CD4-positive, alpha-beta T cell treated with Interleukin-2 at 100 ng/mL for 4 hours (primary cell): ENCODE results near the gene MYLIP.

Experiments
- DNase-seq: peaks from one replicate; pipeline ENCODE4 v3.0.0-alpha.2; 2020; ENCODE audit warnings: low spot score

Gene MYLIP

GRCh38 chr6:16141514-16141913 lies 12.6 kb downstream of the MYLIP start:
- no peak for DNase-seq

DNA sequence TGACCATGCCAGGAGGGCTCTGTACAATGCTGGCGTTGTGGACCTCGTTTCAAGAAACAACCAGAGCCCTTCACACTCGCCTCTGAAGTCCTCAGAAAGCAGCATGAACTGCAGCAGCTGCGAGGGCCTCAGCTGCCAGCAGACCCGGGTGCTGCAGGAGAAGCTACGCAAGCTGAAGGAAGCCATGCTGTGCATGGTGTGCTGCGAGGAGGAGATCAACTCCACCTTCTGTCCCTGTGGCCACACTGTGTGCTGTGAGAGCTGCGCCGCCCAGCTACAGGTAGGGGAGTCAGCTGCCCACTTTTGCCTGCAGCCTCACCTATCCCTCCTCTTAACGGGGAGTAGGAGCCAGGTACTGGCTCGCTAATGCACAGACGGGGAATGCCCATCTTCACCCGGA lies 16.2 kb downstream of the MYLIP start:
- DNase-seq = no peak

DNA sequence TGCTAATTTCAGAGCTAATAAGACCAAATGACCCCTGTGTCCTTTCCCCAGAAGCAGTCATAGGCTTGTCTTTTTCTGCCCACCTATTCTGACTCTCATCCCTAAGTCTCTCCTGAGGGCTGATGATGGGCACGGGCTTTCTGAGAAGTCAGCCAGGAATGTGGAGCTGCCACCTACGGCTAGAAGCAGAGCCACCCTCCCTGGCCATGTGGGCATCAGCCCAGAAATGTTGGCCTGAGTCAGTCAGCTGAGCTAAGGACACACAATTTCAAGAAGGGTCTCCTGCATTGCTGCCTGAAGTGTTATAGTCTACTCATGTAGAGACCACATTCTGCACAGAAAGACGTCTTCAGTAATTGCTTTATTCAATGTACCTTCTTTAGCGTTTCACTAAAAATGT lies 17.1 kb downstream of the MYLIP start:
- DNase-seq = no peak

DNA sequence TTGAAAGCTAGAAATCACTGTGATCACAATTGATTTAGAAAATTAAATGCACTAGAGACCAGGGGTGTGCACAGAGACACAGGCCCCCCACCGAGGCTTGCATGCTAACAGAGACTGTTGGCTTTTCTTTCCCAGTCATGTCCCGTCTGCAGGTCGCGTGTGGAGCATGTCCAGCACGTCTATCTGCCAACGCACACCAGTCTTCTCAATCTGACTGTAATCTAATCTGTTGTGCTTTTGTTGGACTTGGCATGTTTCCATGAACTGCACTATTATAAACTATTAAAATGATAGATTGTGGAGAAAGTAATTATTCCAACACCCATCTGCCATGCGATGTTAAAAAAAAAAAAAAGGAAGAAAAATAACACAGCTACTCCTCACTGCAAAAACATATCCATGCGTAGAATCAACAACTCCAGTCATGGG lies 17.7 kb downstream of the MYLIP start:
- DNase-seq = no peak

DNA sequence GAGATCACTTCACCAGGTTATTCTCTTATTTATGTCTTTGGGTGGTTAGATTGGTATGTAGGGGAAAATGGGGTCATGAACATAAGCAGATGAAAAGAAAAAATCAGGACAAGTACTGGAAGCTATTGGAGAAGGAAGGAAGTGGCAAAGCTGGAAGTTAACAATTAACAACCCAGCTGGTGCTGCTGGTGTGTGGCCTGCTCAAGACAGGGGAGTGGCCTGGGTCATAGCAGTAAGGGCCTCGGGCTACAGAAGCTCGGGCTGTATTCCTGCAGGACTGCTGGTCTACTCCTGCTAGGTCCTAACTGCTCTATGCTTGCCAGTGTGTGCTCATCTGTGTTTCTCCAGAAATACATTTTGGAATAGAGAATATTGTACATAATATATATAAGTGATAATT lies 19.6 kb downstream of the MYLIP start:
- DNase-seq = no peak

GRCh38 chr6:16149305-16149704 lies 20.4 kb downstream of the MYLIP start:
- no peak for DNase-seq

- DNase-seq = no peak
Measured at GRCh38 chr6:16150098-16150497, 21.2 kb downstream of the MYLIP start.

GRCh38 chr6:16153211-16153820 lies 24.4 kb downstream of the MYLIP start:
- no peak for DNase-seq

DNA sequence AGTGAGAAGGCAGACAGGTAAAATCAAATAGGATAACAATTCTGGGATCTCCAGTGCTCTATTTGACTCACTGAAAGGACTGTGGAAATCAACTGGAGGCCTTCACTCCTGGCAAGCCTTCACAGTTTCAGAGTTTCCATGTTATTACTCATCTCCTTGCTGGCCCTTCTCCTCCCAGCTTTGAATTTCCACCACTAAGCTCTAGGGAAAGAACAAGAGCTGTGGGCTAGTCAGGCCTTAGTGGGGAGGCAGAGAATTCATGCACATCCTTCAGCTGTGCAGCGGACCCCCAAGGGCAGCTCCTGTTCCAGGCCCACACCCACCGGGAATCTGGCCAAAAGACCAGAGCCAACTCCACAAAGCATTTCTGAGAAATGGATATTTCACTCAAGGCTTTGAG lies 26.0 kb downstream of the MYLIP start:
- no peak for DNase-seq

DNA sequence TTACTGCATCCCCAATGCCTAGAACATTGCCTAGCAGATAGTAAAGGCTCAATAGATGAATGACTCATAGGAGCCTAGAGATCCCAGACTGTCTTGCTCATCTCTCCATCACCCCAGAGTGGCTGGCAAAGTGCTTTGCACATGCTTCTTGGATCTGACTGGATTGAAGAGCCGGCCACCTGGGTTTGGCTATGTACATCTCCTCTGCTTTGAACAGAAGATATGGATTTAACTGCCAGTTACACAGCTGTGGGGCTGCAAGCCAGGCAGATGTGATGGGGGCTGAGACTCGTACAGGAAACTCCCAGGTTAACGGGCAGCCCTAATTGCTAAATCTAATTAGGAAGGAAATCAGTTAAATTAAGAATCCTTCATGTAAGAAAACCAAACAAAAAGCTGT lies 28.6 kb downstream of the MYLIP start:
- DNase-seq = no peak

DNA sequence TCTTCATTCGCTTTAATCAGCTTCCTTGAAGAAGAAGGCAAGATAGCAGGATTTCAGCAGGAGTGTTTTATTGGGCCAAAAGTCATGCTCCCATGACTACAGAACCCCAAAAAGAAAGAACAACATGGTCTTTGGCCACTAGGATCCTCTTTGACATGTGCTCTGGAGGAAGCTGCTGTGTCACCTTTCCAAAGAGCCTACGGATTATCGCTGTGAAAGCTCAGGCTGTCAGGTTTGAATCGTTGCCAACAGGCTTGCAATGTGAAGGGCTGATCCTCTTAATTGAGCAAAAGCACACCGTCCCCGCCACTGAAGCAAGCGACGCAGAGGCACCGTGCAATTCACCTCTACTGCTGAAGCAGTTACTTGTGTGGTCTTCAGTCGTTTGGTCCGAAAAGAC lies 29.0 kb downstream of the MYLIP start:
- no peak for DNase-seq

- DNase-seq = no peak
Measured at GRCh38 chr6:16158943-16159557, 30.2 kb downstream of the MYLIP start.

GRCh38 chr6:16160794-16161193 lies 31.9 kb downstream of the MYLIP start:
- no peak for DNase-seq

GRCh38 chr6:16162003-16162402 lies 33.1 kb downstream of the MYLIP start:
- DNase-seq = no peak

GRCh38 chr6:16163066-16163465 lies 34.2 kb downstream of the MYLIP start:
- no peak for DNase-seq

DNA sequence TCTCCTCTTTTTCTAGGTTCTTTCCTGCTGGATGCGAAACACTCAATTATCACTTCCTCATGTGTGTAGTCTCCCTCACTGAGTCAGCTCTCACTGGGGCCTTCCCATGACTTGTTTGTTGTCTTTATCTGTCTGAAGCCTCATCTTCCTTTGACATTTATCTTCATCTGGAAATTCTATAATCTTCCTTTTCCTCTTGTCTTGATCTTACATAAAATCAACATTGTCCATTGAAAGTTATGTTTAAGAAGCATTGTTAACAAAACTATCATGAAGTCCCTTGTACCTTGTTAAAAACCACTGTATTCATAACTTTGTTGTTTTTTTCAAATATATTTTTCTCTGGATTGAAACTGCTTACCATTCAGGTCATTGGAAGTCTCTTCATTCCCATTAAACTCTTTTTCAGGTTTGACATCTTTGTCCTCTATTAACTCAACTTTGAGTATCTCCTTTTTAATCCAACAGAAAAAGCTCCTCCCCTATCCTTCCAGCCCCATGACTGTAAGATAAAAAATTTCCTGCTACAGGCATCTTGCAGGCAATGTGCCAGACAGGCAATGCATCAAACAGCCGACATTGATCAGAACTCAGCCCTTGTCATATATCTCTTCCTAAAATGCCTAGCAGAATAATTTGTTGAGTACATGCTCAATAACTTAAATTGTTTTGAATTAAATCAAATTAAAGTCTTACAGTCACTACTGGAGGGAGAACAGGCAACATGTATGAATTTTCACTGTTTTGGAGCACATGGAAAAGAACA lies 34.8 kb downstream of the MYLIP start:
- DNase-seq = no peak

- no peak for DNase-seq
Measured at GRCh38 chr6:16165641-16166040, 36.8 kb downstream of the MYLIP start.

- DNase-seq = no peak
Measured at GRCh38 chr6:16166871-16167608, 38.2 kb downstream of the MYLIP start.

DNA sequence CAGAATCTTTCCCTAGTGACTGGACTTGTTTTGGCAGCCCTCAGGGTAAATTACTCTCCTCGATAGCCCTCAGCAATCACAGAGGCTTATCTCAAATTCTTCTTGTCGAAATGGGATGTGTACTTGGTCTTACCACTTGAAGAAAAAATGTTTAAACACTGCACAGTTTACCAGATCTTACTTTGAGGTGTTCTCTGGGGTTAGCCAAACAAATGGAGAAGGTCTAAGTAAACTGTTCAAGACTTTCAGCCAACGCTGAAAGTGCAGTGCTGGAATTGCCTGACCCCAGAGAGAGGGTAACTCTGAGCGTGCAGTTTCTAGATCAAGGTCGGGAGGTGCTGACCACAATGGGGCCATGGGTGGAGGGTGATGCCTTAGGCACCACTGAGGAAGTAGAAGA lies 39.2 kb downstream of the MYLIP start:
- DNase-seq = no peak

DNA sequence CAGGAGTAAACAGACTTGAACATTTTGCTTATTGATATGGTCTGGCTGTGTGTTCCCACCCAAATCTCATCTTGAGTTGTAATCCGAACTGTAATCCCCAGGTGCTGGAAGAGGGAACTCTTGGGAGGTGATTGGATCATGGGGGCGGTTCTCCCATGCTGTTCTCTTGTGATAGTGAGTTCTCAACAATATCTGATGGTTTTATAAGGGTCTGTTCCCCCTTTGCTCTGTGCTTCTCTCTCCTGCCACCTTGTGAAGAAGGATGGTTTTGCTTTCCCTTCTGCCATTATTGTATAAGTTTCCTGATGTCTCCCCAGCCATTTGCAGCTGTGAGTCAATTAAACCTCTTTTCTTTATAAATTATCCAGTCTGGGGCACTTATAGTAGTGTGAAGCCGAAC lies 40.0 kb downstream of the MYLIP start:
- peak; percentile 37 for DNase-seq

DNA sequence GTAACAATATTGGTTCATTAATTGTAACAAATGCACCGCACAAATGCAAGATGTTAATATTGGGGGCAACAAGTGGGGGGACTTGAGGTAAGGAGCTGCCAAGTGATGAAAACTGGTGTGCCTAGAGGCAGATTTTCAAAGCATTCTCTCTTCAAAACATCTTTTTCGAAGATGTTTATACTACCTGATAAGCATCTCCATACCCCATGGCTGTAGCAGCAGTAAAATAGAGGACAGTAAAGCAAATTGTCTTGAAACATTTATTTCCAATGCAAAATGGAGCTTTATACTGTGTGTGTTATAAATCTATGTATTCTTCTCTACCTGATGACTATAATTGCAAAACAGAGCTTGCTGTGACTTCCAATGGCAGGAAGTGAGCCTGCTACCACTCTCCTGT lies 42.5 kb downstream of the MYLIP start:
- no peak for DNase-seq

DNA sequence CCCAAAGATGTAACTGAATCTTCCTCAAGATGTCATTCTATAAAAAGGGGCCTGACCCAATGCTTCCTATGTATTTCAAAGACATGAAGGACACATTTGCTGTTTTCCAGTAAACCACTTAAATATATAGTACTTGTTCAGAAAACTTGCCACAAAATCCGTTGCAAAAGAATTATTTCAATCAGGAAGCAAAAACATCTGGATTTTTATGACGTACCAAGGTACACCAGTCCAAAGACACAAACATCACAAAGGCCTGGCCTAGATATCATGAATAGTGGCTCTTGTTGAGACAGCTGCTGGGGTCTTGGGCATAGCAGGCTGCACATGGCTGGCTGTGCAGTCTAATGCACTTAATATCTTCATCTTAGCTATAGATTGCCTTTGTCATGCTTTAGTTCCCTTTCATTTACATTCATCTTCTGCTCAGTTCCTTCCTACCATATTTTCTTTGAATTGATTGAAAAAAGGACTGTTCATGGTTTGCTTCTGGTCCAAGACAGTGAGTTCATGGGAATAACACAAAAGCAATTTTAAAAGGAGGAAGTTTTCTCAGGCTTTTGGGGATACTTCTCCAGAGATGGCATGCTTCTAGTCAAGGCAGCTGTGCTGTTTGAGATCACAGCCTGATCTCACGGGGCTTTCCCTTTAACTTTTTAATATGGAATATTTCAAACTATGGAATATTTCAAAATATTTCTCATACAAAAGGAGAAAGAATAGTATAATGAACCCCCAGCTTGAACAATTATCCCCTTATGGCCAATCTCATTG lies 44.5 kb downstream of the MYLIP start:
- DNase-seq = no peak
